ENCODE measurements around the gene NPSR1. TPM values are rescaled to one million over a fixed set of nuclear protein-coding genes. Genes with fewer than 3 reads are reported as not detected.

The NPSR1 gene
- total RNA-seq, 2 donors from 2014 or later, result not detected

- H3K27me3 Mint-ChIP-seq (ENCODE audit: low read depth), result no peaks in the 10 kb centered on the region
- ATAC-seq (replicated peaks in 1 of 2) (no peak), DNase-seq (no peak)
- peaks cover 7 to 10% of the 10 kb centered on the region in 2 donors for H3K9me3 Mint-ChIP-seq
- no peaks in the 10 kb centered on the region for H3K4me1 Mint-ChIP-seq (ENCODE audit: low read depth)
- peaks cover 5 to 8% of the 10 kb centered on the region in 2 donors for H3K36me3 Mint-ChIP-seq (ENCODE audit: insufficient read depth in 2 of 2)
- no peak overlapping the region for H3K27ac Mint-ChIP-seq
- no peak overlapping the region for H3K4me3 Mint-ChIP-seq
Observed at GRCh38 chr7:34886856-34887255, 228.8 kb downstream of the NPSR1 start.

GRCh38 chr7:34889951-34890350 lies 231.9 kb downstream of the NPSR1 start:
- ATAC-seq (replicated peaks in 1 of 2), result no peak
- Mint-ChIP-seq H3K4me3 (no peak overlapping the region), H3K9me3 (peaks cover 5 to 6% of the 10 kb centered on the region in 2 donors), H3K36me3 (ENCODE audit: insufficient read depth in 2 of 2) (peaks cover 3 to 4% of the 10 kb centered on the region in 2 donors), H3K4me1 (ENCODE audit: low read depth) (no peaks in the 10 kb centered on the region), H3K27ac (no peak overlapping the region), H3K27me3 (ENCODE audit: low read depth) (no peaks in the 10 kb centered on the region)
- no peak for DNase-seq

- DNase-seq, result no peak
- ATAC-seq (replicated peaks in 1 of 2), result no peak
- Mint-ChIP-seq H3K27ac (no peak overlapping the region), H3K36me3 (ENCODE audit: insufficient read depth in 2 of 2) (peaks cover 3 to 4% of the 10 kb centered on the region in 2 donors), H3K4me1 (ENCODE audit: low read depth) (no peaks in the 10 kb centered on the region), H3K9me3 (peaks cover 4 to 6% of the 10 kb centered on the region in 2 donors), H3K4me3 (no peak overlapping the region), H3K27me3 (ENCODE audit: low read depth) (peaks cover 18% of the 10 kb centered on the region)
Observed at GRCh38 chr7:34895202-34895601, 237.2 kb downstream of the NPSR1 start.

Measured in activated T-cell treated with anti-CD3 and anti-CD28 coated beads, Interleukin-2, amount 50 U/mL, for 72 hours (primary cell).